NCI-H748 (cell line): ENCODE results near the gene INSR.
"Not testable (repeated sequence)": the region's sequence is repeated elsewhere in the genome, so short reads cannot be mapped to it uniquely, and the experiment has no call there.

Source experiments
- DNase-seq: peaks from one replicate; lab custom pipeline; 2025; ENCODE audit not compliant: unreplicated experiment; lab: John Stamatoyannopoulos, UW

INSR gene

DNA sequence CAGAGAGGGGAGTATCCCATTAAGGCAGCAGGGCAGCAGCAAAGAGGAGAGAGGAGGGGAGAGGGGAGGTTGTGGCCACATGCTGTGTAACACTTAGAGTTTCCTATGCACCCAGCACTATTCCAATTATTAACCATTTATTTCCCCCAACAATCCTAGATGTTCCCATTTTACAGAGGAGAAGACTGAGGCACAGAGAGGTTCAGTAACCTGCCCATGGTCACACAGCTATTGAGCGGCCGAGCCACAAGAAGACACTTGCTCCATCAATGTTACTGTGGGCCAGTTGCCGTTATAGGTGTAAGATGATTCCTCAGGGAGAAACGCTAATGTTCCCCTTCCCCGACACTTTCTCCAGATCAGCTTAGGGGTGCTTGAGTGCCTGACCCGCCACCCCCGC, 69.2 kb downstream of the INSR start:
- DNase-seq, result no peak

DNA sequence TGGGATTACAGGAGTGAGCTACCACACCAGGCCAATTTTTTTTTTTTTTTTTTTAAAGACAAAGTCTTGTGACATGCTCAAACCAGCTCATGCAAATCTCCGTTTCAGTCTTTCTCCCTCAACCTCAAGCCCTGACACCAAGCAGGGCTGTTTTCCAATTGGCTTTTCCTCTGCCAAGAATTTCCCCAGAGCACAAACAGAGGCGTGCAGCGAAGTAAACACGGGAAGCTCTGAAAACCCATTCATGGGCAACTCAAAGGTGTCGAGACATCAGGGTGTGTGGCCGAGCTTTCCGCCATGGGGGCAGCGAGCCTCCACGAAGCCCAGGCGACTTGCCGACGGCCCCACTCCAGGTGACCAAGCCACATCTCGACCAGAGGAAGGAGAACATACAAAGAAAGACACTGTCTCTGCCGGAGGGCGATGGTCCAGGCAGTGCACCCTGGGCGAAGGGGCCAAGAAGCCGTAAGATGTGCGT, 70.0 kb downstream of the INSR start:
- DNase-seq, result no peak

DNA sequence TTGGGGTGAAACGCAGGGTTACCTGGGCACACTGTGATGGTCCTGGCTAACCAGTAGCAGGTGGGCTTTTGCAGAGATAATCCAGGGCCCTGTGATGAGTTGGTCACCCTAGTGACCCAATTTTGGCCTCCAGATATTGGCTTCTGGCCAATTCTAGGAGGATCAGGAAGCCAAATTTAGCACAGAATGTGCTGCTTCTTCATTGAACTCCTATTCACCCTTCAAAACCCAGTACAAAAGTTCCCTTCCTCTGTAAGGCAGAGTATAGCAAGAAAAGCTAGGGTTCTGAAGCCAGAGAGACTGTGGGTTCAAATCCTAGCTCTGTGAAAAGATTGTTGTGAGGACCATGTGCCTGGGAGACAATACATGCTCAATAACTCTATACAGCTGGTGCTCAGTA, 70.8 kb downstream of the INSR start:
- DNase-seq, result no peak

DNA sequence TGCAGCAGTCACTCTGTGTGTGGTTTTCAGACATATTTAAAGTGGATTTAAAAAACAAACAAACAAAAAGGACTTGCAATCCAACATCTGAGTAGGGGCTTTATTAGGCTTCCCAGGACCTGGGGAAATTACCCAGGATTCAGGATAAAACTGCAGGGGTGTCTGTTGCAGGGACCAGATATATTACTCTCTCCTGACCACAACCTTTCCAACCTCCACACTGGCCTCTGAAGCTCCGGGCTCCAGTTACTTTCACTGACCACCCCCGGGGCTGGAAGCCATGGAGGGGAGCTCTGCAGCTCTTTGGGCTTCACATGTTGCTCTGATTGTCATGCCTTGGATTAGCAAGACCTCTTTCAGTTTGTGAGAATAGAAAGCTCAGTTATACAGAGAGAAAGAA, 75.2 kb downstream of the INSR start:
- DNase-seq, result no peak

DNA sequence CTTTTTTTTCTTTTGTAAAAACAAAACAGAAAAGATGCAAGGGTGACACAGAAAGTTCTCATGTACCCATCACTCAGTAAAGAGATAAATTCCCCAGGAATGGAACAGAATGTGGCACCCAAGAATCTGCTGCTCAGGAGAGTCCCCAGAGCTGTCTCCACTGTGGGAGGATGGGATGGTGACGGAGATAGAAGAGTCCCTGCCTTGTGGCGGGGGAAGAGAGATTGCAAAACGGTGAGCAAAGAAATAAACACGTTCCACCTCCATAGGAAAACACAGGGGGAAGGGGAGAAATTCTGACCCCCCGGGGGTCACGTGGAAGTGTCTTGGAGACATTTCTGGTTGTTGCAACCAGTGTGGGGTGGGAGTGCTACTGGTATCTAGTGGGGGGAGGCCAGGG, 76.4 kb downstream of the INSR start:
- no peak for DNase-seq

DNA sequence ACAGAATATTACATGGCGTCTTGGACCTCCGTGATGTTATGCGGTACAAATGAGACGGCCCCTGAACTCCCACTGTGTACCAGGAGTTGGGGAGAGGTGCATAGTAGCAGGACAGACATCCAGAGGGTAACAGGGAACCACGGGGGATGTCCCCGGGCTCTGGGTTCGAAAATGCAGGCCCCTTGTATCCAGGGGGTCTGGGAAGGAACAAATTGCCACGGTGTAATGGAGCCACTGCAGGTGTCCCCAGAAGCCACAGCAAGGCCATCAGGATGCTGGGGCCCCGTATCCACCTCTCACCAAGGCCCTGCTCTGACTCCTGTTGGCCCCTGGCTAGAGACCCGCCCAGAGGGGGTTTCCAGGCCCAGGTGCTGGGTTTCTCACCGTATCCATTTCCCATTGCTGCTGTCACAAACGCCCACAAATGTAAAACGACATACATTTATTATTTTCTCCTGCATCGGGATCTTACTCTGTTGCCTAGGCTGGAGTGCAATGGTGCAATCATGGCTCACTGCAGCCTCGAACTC, 77.8 kb downstream of the INSR start:
- DNase-seq, result no peak

DNA sequence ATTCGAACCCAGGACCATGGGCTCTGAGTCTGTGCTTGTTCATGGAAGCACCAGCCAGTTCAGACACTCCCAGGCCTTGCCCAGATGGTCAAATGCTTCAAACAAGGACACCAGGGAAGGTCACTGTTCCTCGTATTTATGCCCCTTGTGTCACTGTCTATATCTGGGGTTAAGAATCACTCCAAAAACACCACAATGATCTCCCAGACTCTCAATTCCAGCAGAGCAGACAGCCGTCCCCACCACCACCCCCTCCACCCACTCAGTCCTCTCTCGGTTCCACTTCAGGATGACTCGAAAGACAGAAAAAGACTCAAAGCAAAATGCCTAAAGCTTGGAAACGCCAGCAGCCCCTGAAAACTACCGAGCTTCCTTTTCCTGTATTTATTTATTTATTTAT, 79.0 kb downstream of the INSR start:
- no peak for DNase-seq

DNA sequence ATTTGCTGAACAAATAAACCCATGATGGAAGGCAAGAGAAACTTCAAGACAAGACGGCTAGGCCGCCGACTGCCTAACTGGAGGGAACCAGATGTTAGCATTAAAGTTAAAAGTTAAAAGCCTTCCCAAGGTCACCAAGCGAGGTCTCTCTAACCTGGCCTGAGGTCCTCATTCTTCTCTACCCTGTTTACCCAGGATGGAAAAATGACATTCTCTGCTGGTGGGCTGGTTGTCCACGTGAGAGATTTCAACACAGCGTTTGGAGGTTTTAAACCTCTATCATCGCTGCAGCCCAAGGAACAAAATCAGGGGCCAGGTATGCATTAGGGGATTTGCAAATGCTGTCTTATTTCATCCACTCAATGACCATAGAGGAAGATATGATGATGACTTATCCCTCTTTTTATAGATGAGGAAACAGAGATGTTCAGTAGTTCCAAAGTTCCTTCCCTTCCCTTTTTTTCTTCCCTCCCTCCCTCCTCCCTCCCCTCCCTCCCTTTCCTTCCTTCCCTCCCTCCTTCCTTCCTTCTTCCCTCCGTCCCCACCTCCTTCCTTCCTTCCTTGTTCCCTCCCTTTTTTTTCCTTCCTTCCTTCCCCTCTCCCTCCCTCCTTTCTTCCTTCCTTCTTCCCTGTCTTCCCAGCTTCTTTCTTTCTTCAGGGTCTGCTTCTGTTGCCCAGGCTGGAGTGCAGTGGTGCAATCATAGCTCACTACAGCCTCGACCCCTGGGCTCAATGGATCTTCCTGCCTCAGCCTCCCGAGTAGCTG, 79.7 kb downstream of the INSR start:
- DNase-seq, result no peak

DNA sequence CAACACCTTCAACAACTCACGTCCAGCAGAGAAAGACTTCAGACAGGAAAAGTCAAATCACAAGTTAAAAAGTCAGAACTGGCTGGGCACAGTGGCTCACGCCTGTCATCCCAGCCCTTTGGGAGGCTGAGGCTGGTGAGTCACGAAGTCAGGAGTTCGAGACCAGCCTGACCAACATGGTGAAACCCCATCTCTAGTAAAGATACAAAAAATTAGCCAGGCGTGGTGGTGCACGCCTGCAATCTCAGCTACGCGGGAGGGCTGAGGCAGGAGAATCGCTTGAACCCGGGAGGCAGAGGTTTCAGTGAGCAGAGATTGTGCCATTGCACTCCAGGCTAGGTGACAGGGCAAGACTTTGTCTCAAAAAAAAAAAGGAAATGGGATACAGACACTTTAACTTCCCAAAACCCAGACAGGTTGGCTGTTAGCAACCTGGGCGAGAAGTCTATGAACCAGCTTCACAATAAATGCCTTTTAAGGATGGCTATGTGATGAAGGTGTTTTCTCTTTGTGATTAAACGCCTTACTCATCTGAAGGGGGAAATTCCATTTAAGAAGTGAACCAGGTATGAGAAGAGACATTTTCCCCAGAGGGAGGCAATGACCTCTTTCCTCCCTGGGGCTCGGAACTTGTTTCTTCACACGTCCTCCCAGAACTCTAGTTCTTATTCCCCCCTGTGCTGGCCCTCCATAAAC, 80.4 kb downstream of the INSR start:
- DNase-seq, result no peak

DNA sequence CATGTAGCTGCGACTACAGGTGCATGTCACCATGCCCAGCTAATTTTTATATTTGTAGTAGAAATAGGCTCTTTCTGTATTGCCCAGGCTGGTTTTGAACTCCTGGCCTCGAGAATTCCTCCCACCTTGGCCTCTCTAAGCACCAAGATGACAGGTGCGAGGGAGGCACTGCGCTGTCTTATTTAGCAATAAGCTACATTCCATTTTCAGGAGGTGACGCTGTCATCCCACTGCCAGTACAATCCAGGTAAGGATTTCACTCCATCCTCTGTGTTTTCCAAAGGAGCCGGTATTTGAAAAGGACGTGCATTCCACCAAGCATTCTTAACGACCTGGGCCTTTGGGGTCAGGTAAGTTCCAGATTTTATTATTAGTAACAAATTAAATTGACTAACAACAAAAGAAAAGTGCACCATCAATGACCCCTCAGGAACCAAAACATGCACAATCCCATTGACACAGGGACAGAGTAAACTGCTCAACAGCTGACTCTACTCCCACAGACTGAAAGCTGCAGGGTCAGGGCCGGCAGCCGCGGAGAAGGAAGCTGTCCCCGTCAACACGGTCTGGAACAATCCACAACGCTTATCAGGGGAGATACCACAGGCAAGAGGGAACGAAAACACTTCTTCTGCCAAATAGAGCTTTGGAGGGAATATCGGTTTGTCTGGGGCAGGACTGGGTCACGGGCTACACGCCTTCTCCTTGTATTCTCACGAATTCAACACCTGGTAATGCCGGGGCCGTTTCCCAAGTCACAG, 82.8 kb downstream of the INSR start:
- no peak for DNase-seq

DNA sequence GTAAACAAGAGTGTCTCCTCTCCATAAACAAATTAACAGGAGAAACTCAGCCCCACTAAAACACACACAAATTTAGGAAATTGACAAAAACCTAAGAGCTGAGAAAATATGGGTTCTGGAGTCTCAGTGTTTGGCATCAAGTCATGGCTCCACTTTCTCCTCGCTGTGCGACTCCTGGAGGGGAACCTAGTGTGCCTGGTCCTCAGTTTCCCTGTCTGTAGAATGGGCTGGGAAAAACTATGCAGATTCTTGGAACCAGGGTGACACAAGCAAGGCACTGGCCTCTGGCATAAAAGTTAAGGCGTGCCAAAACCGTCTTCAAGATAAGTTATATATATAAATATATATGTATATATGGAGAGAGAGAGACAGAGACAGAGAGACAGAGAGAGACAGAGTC, 83.9 kb downstream of the INSR start:
- DNase-seq, result no peak

DNA sequence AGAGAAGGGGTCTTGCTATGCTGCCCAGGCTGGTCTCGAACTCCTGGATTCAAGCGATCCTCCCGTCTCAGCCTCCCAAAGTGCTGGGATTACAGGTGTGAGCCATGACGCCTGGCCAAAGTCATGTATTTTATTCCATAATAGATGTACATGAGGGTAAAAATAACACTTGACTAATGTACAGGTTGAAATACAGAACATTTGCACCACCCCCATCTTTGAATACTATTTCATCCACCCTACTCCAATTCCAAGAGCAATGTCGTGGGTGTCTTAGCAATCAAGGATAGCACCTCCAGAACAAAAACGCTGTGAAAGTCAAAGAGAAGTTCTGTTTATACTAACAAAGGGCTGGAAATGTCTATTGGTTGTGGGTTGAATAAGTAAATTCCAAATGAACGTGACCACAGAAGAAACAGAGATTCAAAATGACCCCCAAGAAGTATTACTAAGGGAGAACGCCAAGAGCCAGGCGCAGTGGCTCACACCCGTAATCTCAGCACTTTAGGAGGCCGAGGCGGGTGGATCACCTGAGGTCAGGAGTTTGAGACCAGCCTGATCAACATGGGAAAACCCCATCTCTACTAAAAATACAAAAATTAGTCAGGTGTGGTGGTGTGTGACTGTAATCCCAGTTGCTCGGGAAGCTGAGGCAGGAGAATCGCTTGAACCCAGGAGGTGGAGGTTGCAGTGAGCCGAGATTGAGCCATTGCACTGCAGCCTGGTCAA, 84.5 kb downstream of the INSR start:
- DNase-seq, result not testable (repeated sequence)

DNA sequence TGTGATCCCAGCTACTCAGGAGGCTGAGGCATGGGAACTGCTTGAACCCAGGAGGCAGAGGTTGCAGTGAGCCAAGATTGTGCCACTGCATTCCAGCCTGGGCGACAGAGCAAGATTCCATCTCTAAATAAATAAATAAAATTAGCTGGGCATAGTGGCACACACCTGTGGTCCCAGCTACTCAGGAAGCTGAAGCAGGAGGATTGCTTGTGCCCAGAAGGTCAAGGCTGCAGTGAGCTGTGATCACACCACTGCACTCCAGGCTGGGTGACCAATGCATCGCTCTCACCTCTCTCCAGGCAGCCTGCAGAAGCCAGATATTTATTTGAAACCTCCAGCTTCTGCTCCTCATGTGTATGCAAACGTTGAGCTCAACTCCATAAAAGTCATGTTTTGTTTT, 85.2 kb downstream of the INSR start:
- not testable (repeated sequence) for DNase-seq

DNA sequence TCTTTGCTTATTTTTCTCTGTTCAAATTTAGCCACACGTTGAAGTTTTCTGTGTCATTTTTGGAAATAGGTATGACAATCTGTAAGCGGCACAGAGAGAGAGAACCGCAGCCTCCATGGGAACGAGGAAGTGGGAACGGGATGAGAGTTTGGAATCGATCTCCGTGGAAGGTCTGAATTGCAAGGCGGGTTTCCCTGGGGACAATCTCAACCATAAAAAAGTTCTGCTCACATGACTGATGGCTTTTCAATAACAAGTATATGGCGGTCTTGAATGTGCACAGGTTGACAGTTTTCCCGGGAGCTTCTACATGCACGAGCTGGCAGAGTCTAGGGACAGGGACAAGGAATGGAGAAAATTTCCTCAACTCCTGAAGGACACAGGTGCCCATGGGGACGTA, 90.9 kb downstream of the INSR start:
- no peak for DNase-seq

DNA sequence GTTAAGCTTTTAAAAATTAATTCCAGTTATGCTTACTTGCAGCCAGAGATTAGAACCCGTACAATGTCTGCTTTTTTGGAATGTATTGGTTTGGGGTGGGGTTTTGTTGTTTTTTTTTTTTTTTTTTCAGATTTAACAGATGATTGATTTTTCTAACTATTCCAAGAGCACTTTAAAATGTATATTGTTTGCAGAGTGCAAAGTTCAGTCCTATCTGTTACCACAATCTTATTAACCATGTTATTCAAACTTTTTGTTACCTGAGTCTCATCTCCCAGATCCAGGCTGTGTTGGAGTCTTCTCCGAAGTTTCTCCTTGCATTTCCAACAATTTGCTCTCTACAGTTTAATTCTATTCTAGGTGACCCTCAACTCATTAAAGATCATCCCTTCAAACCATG, 91.3 kb downstream of the INSR start:
- no peak for DNase-seq

DNA sequence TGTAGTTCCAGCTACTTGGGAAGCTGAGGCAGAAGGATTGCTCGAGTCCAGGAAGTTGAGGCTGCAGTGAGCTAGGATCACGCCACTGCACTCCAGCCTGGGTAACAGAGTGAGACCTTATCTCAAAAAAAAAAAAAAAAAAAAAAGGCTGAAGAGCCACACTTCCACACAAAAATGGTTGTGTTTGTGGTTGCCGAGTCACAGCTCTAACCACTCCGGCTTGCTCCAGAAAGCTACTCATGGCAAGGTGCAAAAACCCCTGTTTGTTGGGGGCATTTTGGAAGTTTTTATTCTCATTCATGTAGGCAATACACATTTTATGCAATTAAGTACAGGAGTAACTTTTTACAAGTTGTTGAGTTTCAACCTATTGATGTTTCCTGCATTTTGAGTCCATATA, 93.5 kb downstream of the INSR start:
- no peak for DNase-seq

DNA sequence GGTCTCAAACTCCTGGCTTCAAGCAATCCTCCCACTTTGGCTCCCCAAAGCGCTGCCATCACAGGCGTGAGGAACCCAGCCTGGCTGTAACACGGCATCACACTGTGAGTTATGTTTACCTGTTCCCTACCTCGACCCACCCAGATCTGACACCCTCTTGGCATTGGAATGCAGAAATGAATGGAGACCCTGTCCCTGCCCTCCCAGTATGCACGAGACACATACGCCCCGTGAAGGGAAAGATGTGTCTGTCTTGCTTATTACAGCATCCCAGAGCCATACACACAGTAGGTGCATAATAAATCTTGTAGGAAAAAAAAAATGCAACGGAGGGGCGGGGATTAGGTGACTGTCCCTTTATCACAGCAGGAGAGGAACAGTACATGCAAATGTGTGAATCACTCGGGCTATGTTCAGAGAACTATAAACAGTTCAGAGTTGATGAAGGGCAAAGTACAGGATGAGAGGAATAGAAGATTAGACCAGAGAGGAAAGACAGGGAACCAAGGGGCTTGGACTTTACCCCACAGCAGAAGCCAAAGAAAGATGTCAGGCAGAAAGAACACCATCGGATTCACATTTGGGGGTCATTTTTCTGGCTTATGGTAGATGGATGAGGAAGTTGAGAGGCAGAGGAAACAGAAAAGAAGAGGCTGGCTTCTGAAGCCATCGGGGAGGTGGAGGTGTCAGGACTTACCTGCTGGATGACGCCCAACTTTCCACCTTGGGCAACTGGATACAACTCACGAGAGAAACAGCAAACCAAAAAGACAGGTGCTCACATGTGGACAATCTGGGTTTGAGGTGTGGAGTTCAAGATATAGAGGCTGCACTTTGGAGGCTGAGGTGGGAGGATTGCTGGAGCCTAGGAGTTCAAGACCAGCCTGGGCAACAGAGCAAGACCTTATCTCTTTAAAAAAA, 94.3 kb downstream of the INSR start:
- no peak for DNase-seq

DNA sequence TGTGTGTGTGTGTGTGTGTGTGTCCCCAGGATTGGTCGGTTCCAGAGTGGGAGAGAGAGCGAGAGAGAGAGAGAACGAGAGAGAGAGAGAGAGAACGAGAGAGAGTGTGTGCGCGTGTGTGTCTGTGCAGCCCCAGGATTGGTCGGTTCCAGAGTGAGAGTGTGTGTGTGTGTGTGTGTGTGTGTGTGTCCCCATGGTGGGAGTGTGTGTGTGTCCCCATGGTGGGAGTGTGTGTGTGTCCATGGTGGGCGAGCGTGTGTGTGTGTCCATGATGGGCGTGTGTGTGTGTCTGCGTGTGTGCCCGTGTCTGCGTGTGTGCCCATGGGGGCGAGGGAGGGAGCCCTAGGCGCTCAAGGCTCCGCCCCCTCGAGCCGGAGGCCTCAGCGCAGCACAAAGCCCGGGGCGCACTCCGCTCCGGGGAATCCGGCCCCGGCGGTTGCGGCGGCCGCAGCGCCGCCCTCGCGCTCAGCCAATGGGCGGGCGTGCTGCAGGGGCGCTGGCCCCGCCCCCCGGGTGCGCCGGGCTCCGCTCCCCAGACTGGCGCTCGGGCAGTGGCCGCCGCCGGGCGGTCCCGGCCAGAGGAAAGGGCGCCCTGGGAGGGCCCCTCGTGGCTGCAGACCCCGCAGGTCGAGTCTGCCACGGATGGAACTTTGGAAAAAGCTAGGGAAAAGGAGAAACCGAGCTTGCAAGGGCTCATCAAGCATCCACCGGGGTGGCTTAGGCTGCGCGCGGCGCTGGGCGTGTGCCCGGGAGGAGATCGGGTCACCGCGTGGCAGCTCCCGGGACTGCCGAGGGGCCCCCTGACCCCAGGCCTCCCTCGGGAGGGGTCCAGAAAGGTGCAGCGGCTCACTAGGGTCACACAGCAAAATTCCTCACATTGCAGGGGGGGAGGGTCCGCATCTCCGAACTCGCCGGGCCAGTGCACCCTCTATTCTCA, 96.2 kb downstream of the INSR start:
- DNase-seq, result peak; percentile 90
